ENCODE measurements around the gene SMCO2.

The SMCO2 gene

DNA sequence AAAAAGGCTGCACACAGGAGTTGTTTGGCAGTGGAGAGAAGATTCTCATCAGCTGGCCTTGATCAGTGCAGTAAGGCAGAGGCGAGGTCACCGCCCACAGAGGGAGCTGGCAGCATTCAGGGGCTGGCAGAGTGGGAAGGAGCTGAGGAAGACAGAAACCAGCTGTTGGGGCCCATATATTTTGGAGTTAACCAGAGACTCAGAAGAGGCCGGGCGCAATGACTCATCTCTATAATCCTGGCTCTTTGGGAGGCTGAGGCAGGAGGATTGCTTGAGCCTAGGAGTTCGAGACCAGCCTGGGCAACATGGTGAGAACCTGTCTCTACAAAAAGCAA, 17.7 kb downstream of the SMCO2 start:
- TF ChIP-seq, protein P1, sequence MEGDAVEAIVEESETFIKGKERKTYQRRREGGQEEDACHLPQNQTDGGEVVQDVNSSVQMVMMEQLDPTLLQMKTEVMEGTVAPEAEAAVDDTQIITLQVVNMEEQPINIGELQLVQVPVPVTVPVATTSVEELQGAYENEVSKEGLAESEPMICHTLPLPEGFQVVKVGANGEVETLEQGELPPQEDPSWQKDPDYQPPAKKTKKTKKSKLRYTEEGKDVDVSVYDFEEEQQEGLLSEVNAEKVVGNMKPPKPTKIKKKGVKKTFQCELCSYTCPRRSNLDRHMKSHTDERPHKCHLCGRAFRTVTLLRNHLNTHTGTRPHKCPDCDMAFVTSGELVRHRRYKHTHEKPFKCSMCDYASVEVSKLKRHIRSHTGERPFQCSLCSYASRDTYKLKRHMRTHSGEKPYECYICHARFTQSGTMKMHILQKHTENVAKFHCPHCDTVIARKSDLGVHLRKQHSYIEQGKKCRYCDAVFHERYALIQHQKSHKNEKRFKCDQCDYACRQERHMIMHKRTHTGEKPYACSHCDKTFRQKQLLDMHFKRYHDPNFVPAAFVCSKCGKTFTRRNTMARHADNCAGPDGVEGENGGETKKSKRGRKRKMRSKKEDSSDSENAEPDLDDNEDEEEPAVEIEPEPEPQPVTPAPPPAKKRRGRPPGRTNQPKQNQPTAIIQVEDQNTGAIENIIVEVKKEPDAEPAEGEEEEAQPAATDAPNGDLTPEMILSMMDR (IDR thresholded peaks at IDR 0.05; ENCODE audit: low read depth, low read length), result peak; percentile 18
- DNase-seq (ENCODE audit: extremely low read depth, low read depth), result peak; percentile 50

DNA sequence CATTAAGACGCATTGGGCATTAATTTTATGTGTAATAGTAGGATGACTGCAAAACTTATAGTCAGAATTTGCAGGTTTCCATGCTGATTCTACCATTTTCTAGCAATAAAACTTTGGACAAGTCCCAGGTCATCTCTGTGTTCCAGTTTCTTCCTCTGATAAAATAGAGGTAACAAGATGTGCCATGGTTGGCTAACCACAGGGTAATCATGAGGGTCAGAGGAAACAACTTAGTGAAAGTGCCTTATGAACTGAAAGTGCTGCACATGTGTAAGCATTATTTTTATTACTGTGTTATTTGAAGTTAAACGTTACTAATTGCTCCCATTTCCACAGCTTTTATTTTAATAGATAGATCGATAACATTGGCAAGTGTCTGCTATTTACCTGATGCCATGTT, 21.1 kb downstream of the SMCO2 start:
- TF ChIP-seq, protein P1 (IDR thresholded peaks at IDR 0.05; ENCODE audit: low read depth, low read length), result no peak
- DNase-seq (ENCODE audit: extremely low read depth, low read depth), result no peak

DNA sequence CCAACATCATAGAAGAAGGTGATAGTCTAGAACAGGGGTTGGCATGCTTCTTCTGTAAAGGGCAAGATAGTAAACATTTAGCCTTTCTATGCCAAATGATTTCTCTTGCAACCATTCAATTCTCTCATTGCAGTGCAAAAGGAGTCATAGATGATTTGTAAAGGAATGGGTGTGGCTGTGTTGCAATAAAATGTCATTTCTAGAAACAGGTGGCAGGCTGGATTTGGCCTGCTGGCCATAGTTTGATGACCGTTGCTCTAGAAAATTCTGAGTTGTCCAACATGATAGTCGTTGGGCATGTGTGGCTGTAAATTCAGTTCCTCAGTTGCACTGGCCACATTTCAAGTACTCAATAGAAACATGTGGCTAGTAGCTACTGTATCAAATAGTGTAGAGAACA, 21.7 kb downstream of the SMCO2 start:
- no peak for DNase-seq (ENCODE audit: extremely low read depth, low read depth)
- TF ChIP-seq, protein P1 (IDR thresholded peaks at IDR 0.05; ENCODE audit: low read depth, low read length), result no peak

DNA sequence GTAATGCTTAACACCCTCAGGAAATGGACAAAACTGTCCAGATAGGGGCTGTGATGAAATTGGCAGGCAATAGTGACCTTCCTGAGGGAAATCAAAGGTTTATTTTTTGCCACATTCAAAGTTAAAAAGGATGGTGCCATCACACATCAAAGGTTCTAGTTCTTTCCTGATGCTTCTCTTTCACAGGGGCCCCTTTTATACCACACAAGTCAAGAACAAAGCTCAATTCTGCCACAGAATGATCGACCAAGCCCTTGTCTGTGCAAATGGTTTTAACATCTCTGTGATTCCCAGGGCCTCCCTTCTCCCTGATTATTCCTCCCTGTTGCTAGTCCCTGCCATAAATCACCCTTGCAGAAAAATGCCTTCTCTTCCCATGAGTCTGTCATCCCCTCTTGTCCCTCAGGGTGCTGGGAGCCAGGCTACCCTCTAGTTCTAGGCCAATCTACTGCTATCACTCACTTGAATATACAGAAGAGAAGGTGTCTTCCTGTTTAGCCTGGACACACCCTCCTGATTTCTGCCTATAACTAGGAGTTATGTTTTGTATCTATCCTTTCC, 22.7 kb downstream of the SMCO2 start:
- DNase-seq (ENCODE audit: extremely low read depth, low read depth), result no peak
- TF ChIP-seq, protein P1 (IDR thresholded peaks at IDR 0.05; ENCODE audit: low read depth, low read length), result no peak

DNA sequence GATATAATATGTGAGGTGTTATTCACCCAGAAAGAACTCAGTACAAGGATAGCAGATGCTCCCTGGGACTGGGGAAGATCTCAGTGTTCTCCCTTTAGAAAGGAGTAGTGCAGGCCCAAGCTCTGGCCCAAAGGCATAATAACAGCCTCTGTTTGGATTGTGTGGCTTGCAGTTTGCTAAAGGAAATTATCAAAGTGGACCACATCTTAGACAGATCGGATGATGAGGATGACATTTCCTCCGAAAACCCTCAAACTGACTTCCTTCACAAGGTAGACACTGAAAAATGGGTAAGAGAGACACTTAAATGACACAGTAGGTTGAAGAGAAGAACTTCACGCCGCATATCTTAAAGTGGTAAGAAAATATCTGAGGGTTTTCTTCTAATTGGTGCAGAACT, 26.1 kb downstream of the SMCO2 start:
- DNase-seq (ENCODE audit: extremely low read depth, low read depth), result no peak
- TF ChIP-seq, protein P1 (IDR thresholded peaks at IDR 0.05; ENCODE audit: low read depth, low read length), result no peak

DNA sequence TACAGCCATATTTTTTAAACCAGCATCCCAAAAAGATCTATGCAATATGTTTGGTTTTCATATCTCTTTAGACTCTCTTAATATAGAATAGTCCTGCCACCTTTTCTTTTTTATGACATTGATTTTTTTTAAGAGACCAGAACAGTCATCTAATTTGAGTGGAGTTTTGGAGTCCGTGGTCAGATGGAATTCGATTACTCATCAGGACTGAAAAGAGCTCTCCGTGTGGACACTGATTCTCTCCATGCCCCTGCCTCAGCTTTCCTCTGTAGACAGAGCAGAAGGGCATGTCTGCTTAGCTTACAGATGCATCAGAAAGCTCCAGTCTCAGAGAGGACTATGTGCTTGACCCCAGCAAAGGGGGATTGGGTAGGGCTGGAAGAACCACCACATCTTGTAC, 27.8 kb downstream of the SMCO2 start:
- peak; percentile 34 for DNase-seq (ENCODE audit: extremely low read depth, low read depth)
- TF ChIP-seq, protein P1 (IDR thresholded peaks at IDR 0.05; ENCODE audit: low read depth, low read length), result no peak

DNA sequence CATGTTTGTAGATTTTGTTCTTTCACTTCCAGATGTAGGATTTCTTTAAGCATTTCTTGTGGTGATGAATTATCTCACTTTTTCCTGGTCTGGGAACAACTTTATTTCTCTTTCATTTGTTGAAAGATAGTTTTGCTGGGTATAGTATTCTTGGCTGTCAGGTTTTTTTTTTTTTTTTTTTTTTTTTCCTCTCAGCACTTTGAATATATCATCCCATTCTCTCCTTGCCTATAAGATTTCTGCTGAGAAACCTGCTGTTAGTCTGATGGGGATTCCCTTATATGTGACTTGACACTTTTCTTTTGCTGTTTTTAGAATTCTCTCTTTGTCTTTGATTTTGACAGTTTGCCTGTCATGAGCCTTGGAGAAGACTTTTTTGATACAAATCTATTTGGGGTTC, 30.5 kb downstream of the SMCO2 start:
- TF ChIP-seq, protein P1 (IDR thresholded peaks at IDR 0.05; ENCODE audit: low read depth, low read length), result no peak
- DNase-seq (ENCODE audit: extremely low read depth, low read depth), result no peak
